ENCODE measurements around the gene RBFOX2.

The RBFOX2 gene

GRCh38 chr22:35864545-35865165, 164.0 kb downstream of the RBFOX2 start:
- DNase-seq (ENCODE audit: low read depth) = no peak

GRCh38 chr22:35863432-35863831, 165.2 kb downstream of the RBFOX2 start:
- DNase-seq (ENCODE audit: low read depth) = no peak

- no peak for DNase-seq (ENCODE audit: low read depth)
These were observed 165.9 kb downstream of the RBFOX2 start for GRCh38 chr22:35862697-35863096.

GRCh38 chr22:35861451-35861850, 167.2 kb downstream of the RBFOX2 start:
- DNase-seq (ENCODE audit: low read depth) = no peak

GRCh38 chr22:35860837-35861236, 167.8 kb downstream of the RBFOX2 start:
- DNase-seq (ENCODE audit: low read depth) = no peak

- no peak for DNase-seq (ENCODE audit: low read depth)
These were observed 168.4 kb downstream of the RBFOX2 start for GRCh38 chr22:35860087-35860733.

- no peak for DNase-seq (ENCODE audit: low read depth)
These were observed 174.3 kb downstream of the RBFOX2 start for GRCh38 chr22:35854334-35854733.

GRCh38 chr22:35852076-35852475, 176.5 kb downstream of the RBFOX2 start:
- DNase-seq (ENCODE audit: low read depth) = no peak

GRCh38 chr22:35850831-35851230, 177.8 kb downstream of the RBFOX2 start:
- no peak for DNase-seq (ENCODE audit: low read depth)

- no peak for DNase-seq (ENCODE audit: low read depth)
These were observed 181.8 kb downstream of the RBFOX2 start for GRCh38 chr22:35846804-35847203.

GRCh38 chr22:35844886-35845285, 183.7 kb downstream of the RBFOX2 start:
- DNase-seq (ENCODE audit: low read depth) = no peak

GRCh38 chr22:35842954-35843353, 185.7 kb downstream of the RBFOX2 start:
- DNase-seq (ENCODE audit: low read depth) = no peak

GRCh38 chr22:35842519-35842913, 186.1 kb downstream of the RBFOX2 start:
- DNase-seq (ENCODE audit: low read depth) = no peak

- no peak for DNase-seq (ENCODE audit: low read depth)
These were observed 186.6 kb downstream of the RBFOX2 start for GRCh38 chr22:35841907-35842518.

- no peak for DNase-seq (ENCODE audit: low read depth)
These were observed 188.3 kb downstream of the RBFOX2 start for GRCh38 chr22:35840302-35840739.

GRCh38 chr22:35839841-35840301, 188.8 kb downstream of the RBFOX2 start:
- DNase-seq (ENCODE audit: low read depth) = no peak

- DNase-seq (ENCODE audit: low read depth) = no peak
These were observed 189.6 kb downstream of the RBFOX2 start for GRCh38 chr22:35838855-35839576.

GRCh38 chr22:35837101-35837727, 191.4 kb downstream of the RBFOX2 start:
- DNase-seq (ENCODE audit: low read depth) = no peak

GRCh38 chr22:35835998-35836691, 192.5 kb downstream of the RBFOX2 start:
- no peak for DNase-seq (ENCODE audit: low read depth)

GRCh38 chr22:35835267-35835997, 193.2 kb downstream of the RBFOX2 start:
- no peak for DNase-seq (ENCODE audit: low read depth)

- DNase-seq (ENCODE audit: low read depth) = no peak
These were observed 194.6 kb downstream of the RBFOX2 start for GRCh38 chr22:35834061-35834460.

All from activated gamma-delta T cell treated with anti-CD3 and anti-CD28 coated beads, Interleukin-2, amount 50 U/mL, for 16 hours (primary cell).